Testis (tissue), 2 donors: Measurements from ENCODE around the gene RRP1B.

Source experiments
- POLR2A ChIP-seq: fragments of 450-650 bp; IDR thresholded peaks from one replicate; pipeline ENCODE4 v1.6.1; 2017; ENCODE audit warnings: antibody characterized with exemption, mild to moderate bottlenecking, moderate library complexity
- TF ChIP-seq, protein P1 (sequence below), 3 experiments: fragments of 450-650 bp in 2 of 3; fragments of 200-600 bp in 1 of 3; sonication (generic) in 1 of 3; IDR thresholded peaks; one replicate each; pipeline ENCODE4 v1.5.1; 2016 to 2019; ENCODE audit warnings: antibody characterized with exemption in 3 of 3, mild to moderate bottlenecking in 2 of 3, moderate library complexity in 1 of 3

DNA sequence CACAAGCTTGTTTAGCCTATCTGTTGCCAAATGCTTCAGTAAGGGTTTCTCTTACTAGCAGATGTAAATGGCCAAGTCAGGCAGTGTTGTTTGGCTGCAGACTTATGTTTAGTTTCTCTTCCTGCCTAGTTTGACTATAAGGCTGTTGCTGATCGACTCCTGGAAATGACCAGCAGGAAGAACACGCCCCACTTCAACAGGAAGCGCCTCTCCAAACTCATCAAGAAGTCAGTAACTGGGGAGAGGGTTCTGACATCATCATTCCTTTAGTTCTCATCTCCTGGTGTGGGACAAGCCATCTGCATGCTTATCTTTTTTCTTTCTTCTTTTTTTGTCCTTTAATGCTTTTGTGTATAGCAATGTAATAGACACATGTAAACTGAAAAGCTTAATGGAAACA is 25.1 kb downstream of the RRP1B start:
- TF ChIP-seq, protein P1, sequence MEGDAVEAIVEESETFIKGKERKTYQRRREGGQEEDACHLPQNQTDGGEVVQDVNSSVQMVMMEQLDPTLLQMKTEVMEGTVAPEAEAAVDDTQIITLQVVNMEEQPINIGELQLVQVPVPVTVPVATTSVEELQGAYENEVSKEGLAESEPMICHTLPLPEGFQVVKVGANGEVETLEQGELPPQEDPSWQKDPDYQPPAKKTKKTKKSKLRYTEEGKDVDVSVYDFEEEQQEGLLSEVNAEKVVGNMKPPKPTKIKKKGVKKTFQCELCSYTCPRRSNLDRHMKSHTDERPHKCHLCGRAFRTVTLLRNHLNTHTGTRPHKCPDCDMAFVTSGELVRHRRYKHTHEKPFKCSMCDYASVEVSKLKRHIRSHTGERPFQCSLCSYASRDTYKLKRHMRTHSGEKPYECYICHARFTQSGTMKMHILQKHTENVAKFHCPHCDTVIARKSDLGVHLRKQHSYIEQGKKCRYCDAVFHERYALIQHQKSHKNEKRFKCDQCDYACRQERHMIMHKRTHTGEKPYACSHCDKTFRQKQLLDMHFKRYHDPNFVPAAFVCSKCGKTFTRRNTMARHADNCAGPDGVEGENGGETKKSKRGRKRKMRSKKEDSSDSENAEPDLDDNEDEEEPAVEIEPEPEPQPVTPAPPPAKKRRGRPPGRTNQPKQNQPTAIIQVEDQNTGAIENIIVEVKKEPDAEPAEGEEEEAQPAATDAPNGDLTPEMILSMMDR (IDR thresholded peaks at IDR 0.05): no peak
- TF ChIP-seq POLR2A: no peak
